NCI-H446 treated with DMSO at 0.1 percent for 48 hours (cell line): ENCODE measurements around the gene SEC63.
"Not testable (repeated sequence)": the region's sequence is repeated elsewhere in the genome, so short reads cannot be mapped to it uniquely, and the experiment has no call there.

ENCODE experiments used
- DNase-seq: peaks from one replicate; lab custom pipeline; 2025; lab: John Stamatoyannopoulos, UW

The SEC63 gene

GRCh38 chr6:107928984-107929383 lies 29.0 kb downstream of the SEC63 start:
- DNase-seq: no peak

DNA sequence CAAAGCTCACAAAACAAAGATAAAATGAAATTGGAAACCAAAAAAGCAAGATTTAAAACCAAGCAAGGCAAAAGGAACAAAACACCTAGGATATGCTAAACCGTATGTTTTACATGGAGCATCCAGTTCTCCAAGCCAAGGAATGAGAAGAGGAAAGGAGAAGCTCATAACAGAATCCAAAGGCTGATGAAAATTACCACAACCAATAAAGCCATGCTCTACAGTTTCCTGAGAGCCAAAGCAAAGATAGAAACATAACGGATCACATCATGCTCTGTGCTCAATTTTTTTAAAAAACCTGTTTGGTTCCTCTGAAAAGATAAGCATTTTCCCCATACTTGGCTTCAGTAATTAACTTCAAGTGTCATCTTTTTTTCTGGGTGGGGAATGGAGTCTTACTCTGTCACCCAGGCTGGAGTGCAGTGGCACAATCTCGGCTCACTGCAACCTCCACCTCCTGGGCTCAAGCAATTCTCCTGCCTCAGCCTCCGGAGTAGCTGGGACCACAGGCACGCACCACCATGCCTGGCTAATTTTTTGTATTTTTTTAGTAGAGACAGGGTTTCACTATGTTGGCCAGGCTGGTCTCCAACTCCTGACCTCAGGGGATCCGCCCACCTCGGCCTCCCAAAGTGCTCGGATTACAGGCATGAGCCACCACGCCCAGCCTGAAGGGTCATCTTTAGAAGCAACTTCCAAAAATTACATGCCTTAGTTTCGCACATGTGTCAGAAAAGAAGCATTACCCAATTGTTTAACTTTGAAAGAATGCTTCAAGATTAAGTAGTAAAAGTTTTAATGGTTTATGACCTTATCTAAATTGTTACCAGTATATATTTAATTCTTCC lies 31.1 kb downstream of the SEC63 start:
- DNase-seq: not testable (repeated sequence)

GRCh38 chr6:107917451-107918375 lies 40.3 kb downstream of the SEC63 start:
- DNase-seq: no peak

DNA sequence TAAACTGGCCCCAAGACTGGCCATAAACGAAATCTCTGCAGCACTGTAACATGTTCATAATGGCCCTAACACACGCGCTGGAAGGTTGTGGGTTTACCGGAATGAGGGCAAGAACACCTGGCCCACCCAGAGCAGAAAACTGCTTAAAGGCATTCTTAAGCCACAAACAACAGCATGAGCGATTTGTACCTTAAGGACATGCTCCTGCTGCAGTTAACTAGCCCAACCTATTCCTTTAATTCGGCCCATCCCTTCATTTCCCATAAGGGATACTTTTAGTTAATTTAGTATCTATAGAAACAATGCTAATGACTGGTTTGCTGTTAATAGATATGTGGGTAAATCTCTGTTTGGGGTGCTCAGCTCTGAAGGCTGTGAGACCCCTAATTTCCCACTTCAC lies 41.0 kb downstream of the SEC63 start:
- DNase-seq: not testable (repeated sequence)

DNA sequence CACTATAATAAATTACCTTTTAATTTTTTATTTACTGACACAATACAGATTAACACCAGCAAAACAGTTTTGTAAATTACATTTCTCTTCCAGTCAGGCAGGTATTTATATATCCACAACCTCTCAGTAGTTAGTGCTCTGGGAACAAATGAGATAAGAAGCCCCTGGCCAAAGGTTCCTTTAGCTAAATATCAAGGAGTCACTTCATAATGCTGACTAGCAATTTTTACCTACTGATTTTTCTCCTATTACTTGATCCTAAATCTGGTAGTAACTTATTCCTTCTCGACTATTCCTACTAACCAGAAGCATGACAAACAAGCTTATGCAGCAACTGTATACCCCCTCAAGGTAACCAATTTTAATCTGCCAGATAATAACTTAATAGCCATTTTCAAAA lies 46.3 kb downstream of the SEC63 start:
- DNase-seq: no peak

DNA sequence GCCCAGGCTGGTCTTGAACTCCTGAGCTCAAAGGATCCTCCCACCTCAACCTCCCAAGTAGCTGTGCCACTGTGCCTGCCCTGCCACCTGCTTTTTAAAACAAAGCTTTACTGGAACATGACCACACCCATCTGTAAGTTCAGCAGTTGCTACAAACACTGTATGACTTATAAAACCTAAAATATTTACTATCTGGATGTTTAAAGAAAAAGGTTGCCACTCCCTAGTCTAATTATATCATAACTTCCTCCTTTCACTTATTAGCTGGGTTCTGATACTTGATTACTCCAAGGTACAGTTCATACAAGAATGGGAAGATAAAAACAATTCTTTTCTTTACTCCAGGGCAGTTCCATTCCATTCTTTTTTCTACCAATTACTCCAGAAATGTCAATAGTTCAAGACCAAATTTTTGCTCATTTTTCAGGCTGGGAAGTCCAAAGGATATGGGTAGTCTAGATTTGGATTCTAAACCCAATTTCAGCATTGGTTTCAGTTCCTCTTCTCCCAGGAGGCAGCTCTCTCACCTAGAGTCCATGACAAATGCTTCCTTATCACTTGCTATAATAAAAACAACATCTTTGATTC lies 63.1 kb downstream of the SEC63 start:
- DNase-seq: no peak

DNA sequence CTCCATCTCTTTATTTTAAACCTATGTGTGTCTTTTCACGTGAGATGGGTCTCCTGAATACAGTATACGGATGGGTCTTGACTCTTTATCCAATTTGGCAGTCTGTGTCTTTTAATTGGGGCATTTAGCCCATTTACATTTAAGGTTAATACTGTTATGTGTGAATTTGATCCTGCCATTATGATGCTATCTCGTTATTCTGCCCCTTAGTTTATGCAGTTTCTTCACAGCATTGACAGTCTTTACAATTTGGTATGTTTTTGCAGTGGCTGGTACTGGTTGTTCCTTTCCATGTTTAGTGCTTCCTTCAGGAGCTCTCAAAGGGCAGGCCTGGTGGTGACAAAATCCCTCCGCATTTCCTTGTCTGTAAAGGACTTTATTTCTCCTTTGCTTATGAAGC lies 67.6 kb downstream of the SEC63 start:
- not testable (repeated sequence) for DNase-seq

GRCh38 chr6:107885950-107886349 lies 72.1 kb downstream of the SEC63 start:
- not testable (repeated sequence) for DNase-seq

- peak; percentile 86 for DNase-seq
Measured at GRCh38 chr6:107879941-107880340, 78.1 kb downstream of the SEC63 start.

GRCh38 chr6:107877968-107878367 lies 80.0 kb downstream of the SEC63 start:
- DNase-seq: no peak

GRCh38 chr6:107871976-107872375 lies 86.0 kb downstream of the SEC63 start:
- DNase-seq: no peak

GRCh38 chr6:107871512-107871911 lies 86.5 kb downstream of the SEC63 start:
- not testable (repeated sequence) for DNase-seq

- DNase-seq: no peak
Measured at GRCh38 chr6:107871016-107871415, 87.0 kb downstream of the SEC63 start.

DNA sequence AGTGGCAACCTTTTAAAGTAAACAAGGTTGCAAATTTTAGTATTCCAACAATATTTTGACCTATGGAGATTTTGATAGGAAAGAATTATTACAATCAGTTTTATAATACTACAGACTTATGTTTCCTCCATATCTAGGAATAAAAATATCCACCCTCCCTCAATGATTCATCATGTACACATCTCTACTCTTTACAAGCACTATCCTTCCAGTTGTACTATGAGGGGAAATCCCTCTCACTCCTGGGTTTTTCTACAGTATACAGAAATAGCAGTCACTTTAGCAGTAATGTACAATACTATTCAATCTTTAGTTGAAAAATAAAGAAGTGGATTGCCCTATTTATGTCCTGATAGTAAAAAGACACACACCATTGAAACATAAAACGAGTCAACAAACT lies 87.6 kb downstream of the SEC63 start:
- DNase-seq: no peak

- no peak for DNase-seq
Measured at GRCh38 chr6:107869871-107870270, 88.1 kb downstream of the SEC63 start.

- no peak for DNase-seq
Measured at GRCh38 chr6:107868867-107869611, 89.0 kb downstream of the SEC63 start.

DNA sequence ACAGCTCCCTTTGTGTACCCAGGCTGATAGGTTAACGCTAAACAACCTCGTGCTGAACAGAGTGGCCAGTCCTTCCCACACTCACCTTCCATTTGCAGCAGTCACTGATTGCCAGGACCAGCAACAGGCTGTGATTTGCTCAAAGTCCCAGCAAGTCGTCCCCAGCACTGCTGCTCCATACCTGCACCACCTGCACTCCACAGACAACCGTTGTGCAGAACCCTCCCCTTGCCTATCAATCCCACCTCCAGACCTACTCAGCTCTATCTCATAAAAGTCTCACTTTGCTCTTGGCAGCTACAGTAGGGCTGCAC lies 90.7 kb downstream of the SEC63 start:
- DNase-seq: no peak

DNA sequence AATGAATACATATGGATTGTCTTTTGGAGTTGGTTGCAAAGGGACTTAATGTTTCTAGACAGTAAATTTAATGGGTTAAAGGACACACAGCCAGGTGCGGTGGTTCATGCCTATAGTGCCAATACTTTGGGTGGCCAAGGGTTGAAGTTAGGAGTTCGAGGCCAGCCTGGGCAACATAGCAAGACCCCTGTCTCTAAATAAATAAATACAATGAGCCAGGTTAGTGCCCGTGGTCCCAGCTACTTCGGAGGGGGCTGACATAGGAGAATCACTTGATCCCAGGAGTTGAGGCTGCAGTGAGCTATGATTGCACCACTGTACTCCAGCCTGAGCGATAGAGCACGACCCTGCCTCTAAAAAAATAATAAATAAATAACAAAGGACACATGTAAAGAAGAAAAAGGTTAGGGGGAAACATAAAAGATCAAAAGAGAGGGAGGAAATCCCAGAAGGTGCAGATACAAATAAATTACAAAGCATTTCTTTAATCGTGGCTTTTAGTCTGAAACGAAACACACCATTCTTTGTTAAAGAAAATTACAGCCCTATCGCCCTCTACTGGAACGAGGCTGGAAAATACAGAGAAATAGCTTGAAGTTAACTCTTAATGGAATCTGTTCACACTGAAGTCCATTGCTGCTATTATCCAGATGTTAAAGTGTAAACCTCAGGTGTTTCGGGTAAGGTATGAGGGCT lies 91.3 kb downstream of the SEC63 start:
- DNase-seq: no peak

DNA sequence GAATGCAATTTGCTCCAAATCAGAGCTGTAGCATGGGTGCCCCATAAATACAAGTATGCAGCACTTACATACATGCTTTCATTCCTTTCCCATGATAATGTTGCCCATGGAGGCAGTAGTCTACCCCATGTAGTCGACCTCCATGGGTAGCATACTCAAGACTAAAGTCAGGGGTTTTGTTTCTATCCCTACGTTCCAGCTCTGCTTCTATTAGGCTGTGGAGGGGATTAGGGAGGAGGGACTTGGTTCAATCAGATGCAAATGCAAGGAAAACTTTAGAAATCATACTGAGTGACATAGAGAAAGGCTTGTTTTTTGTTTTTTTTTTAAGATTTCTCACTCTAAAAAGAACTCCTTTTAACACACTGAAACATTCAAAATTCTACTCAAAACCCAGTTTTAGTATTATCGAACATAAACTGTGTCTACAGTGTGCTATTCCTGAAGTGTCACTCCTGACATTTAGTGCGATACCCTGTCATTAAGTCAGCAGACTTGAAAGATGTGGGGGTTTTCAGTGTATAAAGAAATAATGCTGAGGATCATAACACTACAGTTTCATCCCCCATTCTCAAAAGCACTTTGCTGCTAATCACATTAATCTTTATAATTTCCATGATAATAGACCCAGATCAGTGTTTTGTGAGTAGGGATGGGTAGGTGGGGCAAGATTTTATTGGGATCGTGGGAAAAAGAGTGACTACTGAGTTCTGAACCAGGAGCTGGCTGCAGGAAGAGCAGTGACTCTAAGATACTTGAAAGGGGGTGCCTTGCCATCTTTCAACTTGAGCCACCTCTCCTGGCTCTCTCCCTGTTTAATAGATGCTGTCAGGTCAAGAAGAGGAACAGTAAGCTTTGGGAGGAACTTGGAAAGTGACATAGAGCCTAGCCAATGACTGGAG lies 93.5 kb downstream of the SEC63 start:
- no peak for DNase-seq

GRCh38 chr6:107862383-107862782 lies 95.6 kb downstream of the SEC63 start:
- DNase-seq: no peak
